GM19023 (cell line): Measurements from ENCODE around the gene DOCK4.
"Not testable (repeated sequence)": the region's sequence is repeated elsewhere in the genome, so short reads cannot be mapped to it uniquely, and the experiment has no call there.

Experiments
- ATAC-seq: cut with Tn5 transposase; IDR thresholded peaks from one replicate; pipeline ENCODE4 v1.9.1; 2021; ENCODE audit warnings: mild to moderate bottlenecking, moderate library complexity; ENCODE audit not compliant: unreplicated experiment

The DOCK4 gene

DNA sequence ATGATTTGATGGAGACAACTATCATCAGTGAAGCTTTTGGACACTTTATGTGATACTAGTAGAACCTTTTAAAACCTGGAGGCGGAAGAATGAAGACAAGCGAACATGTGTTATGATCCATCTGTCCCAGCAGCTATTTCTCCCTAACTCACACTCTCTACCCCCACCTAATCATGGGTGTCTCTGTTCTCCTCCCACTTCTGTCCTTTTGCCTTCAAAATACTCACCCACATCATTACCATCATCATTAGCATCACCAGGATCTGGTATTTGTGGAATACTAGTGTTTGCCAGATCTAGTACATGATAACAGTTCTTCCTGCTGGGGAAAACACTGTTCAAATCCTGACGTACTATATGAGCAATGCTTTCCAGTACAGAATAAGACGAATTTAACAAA, 287.7 kb downstream of the DOCK4 start:
- ATAC-seq, result no peak

DNA sequence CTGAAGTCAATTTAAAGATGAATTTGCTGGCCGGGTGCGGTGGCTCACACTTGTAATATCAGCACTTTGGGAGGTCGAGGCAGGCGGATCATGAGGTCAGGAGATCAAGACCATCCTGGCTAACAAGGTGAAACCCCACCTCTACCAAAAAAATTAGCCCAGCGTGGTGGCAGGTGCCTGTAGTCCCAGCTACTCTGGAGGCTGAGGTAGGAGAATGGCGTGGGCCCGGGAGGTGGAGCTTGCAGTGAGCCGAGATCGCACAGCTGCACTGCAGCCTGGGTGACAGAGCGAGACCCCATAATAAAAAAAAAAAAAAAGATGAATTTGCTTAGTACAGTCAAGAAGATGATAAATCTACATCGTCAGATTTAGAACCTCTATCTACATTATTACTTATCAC, 288.8 kb downstream of the DOCK4 start:
- ATAC-seq, result not testable (repeated sequence)

DNA sequence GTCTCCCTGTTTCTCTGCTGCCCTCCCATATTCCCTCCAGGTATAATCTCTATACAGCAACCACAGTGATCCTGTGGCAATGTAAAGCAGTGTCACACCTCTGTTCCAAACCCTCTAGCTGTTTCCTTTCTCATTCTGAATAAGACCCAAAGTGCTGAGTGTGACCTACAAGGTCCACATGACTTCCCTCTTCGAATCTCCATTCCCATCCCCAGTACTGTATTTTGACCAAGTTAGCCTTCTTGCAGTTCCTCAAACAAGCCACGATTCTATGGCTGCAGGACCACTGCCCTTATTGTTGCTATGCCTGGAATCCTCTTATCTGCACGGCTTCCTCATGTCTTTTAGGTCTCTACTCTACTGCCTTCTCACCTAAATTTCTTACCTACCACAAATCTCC, 291.9 kb downstream of the DOCK4 start:
- ATAC-seq, result no peak

DNA sequence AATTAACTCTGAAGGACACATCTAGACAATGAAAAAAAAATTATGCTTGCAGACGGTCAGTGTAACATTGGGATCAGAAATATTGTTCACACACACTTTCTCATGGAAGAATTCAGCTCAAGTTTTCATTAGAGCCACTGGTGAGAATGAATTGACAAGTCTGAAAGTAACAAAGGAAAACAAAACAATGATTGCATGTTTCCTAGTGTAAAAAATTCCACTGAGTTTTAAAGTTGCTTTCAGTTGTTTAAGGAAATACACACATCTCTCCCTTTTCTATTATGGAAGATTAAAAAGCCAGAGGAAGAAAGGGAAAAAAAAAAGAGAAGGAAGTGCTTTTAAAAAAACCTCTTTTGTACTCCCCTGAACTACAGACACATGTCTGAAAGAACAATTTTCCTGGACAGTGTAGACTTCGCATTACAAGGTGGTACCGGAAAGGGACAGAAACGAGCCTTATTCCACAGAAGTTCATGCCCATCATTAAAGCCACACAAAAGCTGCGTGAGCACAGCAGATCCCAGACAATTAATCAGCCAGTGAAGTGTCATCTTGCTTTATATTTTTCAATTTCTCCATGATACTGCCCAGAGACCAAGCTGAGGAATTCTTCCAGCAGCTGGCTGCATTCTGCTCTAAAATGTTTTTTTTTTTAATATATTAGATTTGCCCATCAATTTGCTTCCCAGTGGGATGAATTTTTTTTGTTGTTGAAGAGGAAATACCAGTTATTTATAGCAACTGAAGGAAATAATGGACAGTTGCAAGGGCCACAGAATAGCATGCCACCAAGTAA, 294.8 kb downstream of the DOCK4 start:
- ATAC-seq, result no peak

DNA sequence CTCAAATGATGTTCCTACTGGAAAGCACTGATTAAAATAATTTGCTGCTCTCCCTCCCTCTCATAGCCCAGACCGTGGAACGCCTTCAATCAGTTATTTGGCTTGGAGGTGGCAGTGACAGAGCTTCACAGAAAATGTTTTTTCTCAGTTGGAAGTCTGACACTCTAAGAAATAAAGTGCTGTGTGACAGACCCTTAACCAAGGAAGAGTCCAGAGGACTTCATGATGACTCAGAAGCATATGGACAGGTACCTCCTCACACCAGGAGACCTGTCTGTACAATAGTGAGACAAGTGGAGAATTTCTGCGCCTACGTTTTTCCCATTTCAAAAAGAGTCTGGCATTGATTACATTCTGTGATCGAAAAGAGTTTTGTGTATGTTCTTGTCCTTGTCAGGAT, 295.5 kb downstream of the DOCK4 start:
- no peak for ATAC-seq

DNA sequence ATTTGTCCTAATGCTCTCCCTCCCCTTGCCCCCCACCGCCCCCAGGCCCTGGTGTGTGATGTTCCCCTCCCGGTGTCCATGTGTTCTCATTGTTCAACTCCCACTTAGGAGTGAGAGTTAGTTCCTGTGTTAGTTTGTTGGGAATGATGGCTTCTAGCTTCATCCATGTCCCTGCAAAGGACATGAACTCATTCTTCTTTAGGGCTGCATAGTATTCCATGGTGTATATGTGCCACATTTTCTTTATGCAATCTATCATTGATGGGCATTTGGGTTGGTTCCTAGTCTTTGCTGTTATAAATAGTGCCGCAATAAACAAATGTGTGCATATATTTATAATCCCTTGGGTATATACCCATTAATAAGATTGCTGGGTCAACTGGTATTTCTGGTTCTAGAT, 297.5 kb downstream of the DOCK4 start:
- not testable (repeated sequence) for ATAC-seq

DNA sequence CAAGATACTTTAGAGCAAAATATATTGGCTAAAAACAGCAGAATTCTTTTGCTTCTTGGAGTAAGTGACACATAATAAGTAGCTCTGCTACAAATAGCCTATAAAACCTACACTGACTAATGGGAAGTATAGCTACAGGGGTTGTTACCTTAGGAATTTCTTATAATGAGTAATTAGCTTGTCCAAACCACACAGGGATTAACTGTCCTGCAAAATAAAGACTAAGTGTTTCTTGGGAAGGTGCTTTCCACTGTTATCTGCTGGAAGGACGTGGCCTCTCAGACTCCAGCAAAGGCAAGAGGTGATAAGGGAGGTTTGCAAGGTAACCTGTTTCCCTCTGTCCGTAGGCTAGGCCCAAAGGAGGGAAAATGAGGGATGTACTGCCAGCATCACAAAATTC, 302.4 kb downstream of the DOCK4 start:
- ATAC-seq, result no peak

DNA sequence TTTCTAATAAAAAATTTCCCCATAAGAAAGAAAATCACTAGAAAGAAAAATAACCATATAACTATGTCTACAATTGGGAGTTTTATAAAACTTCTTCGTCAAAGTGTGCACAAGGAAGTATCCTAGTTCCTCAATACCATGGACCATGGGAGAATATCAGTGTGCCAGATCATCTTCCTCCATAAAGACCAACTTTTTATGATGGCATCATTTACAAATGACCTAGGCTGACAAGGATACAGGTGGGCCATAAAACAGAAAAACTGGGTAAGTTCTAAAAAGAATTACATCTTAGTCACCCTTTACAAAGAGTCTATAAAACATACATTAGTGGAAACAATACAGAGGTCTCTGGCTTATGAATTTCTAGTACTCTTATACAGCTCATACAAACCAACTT, 303.2 kb downstream of the DOCK4 start:
- no peak for ATAC-seq

DNA sequence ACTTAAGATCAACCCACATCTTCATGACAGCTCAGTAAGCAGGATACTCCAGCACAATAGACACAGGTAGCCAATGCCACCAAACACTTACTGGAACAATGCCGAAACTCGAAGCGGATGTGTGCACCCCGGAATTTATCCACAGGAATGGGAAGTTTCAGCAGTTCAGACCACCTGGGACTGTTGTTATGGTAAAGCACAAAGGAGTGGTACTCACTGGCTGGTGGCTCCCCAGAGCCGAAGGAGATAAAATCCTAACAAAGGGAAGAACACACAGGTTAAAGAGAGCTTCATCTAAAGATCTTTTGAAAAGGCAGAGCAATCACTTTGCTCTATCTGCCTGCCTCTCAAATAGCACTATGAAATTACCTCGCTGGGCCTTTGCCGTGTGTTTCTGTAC, 305.9 kb downstream of the DOCK4 start:
- no peak for ATAC-seq

DNA sequence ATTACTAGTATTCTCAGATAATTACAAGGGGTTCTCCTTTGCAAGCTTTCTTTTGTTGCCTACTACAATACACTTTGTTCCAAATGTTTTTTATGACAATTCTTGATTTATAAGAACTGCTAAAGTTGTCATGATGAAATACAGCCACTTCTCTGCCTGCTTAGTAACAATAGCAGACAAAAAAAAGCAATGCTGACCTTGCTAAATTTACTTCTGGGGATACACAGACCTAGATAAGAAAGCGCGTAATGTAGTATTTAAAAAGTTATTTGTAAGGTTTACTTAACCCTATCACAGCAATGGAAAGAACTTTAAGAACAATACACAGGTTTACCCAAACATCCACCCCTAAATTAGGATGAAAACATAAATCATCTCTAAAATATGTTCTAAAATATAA, 311.1 kb downstream of the DOCK4 start:
- ATAC-seq, result no peak

DNA sequence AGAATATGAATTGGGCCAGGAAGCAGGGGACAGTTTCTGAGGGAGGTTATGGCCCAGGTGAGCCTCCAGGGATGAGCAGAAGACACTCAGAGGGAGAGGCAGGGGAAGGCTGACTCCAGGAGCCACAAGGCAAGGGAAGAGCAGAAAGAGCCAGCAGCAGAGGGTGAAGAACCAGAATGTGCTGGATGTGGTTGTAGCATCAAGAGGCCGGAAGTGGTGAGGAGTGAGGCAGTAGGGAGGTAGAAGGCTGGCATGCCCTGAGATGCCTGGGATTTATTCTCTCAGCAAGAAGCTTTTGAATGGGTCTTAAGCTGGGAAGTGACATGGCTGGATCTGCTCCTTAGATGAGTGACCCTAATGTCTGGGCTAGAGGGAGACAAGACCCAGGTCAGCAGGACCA, 311.7 kb downstream of the DOCK4 start:
- ATAC-seq, result no peak

DNA sequence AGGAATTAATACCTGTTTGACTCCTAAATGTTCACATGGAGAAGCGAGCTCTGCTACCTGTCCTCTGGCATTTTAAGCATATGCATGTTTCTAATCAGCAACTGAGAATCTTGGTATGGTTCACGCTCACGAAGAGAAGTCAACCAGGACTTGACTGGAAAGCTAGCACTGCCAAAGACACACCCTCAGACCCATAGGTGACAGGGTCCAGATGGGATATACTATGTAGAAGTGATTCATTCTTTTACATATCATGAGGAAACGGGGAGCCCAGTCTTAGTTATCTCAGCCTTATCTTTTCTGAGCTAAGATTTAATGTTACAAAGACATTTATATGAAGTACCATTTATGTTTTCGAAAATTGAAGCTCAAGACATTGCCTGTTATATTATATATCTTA, 313.0 kb downstream of the DOCK4 start:
- ATAC-seq, result no peak

DNA sequence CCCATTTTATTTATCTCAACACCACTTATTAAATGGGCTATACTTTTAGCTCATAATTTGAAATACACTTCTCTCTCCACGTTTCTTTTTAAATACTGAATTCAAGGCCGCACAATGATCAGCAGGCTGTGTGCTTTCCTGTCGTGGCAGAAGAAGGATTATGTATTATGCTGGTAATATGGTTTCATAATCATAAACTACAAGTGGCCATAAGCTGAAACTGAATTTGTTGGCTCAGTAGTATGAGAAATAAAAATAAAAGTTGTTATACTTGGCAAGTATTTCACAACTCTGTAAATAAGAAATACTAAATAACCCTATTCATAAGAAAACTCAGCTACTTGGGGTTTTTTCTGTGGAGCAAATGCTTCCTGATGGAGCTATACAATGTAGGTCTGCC, 313.6 kb downstream of the DOCK4 start:
- no peak for ATAC-seq

DNA sequence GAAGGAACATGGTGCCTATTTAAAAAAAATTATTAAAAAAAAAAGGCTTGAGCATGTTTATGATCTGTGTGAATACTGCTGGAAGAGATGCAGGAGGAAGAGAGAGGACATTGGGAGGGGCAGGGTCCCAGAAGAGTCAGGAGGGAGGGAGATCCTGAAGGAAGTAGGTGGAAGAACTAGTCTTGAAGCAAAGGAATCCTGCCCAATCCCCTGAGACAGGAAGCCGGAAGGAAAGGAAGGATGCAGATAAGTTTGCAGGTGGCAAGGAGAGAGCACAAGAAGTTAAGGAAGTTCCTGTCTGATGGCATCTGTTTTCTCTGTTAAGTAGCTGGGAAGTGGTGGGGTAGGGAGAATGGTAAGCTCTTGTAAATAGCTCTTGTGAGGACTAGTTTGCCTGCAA, 318.5 kb downstream of the DOCK4 start:
- ATAC-seq, result no peak

DNA sequence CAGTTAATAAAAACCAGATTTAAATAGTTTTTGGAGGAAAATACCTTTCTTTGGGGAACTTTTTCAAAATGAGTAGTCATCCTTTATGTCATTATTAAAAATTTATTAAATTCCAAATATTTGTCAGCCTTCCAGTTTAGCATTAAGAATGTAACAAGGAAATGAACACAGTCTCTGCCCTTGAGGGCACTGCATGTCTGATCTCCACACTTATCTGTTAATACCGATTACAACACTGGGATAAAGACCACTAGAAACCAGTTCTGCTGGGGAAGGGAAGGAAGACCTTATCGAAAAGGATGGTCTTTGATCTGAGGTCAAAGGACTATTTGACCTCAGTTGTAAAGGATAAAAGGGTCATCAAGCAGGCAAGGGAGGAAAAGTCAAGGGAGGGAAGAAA, 320.0 kb downstream of the DOCK4 start:
- no peak for ATAC-seq

DNA sequence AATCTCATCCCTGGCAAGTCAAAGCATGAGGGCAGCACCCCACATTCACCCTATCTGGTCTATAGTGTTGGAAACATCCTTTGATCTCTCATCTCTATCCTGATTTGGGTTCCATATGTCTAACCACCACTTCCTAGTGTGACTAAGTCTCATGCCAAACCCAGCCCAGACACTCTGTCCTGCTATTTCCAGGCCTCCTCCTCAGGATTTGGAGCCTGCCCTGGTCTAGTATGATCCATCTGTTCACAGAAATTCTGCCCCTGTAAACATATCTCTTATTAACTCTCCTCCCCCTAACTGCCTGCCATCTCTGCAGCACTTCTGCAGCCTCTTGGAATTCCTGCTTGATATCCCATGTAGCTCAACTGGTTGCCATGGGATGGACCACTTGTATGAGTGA, 323.0 kb downstream of the DOCK4 start:
- ATAC-seq, result no peak

DNA sequence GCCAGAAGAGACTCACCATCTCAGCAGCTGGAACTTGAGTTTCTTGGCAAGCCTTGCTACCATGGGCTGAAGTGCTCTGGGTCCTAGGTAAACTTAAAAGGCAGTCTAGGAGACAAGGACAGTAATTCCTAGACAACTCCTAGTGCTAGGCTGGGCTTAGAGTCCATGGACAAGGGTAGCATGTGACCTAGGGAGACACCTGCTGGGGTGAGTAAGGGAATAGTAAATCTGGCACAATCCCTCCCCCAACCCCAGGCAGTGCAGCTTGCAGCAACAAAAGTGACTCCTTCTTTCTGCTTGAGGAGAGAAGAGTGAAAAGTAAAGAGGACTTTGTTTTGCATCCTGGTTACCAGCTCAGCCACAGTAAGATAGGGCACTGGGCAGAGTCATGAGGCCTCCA, 327.4 kb downstream of the DOCK4 start:
- no peak for ATAC-seq

DNA sequence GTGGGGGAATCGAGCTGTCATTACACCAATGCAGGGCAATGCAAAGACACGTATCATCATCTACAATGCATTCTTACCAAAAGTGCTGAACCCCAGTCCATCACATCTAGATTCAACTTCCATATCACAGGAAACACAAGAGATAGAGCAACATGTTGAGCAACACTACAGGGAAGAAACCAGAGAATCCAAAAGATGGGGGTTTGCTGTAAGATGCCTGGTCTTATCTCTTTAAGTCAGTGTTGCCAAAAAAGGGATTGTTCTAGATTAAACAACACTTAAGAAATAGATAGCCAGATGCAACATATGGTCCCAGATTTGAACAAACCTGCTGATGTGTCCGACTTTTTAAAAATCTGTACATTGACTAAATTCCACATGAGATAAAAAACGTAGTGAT, 328.3 kb downstream of the DOCK4 start:
- ATAC-seq, result no peak

DNA sequence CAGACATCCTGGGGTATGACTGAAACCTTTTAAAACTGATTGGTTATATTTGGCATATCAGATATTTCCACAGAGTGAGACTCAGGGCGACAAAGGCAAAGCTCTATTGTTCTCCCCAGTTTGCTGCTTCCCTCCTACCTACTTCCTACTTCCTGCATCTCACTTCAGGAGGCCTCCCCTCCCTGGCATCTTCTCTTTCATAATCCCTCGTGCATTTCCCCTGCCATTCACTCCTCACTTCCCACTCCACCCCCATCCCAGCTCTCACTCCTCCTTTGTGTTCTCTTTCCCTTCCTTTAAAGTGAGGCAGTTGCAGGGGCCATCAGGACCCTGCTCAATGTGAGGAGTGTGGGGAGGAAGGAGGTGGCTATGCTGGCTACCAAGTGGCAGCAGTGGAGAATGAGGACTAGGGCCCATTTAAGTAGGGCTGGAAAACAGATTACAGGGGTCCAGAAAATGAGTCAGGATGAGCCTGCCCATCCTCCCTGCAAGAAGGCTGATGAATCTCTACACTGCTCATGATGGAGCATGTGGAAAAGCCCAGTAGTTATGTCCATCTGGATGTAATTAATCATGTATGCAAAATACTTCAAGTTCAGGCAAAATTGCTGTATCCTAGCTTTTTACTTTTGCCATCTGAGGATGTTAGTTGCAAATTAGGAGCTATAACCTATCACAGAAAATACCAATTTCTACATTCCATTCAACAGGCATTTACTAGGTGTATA, 332.1 kb downstream of the DOCK4 start:
- no peak for ATAC-seq

DNA sequence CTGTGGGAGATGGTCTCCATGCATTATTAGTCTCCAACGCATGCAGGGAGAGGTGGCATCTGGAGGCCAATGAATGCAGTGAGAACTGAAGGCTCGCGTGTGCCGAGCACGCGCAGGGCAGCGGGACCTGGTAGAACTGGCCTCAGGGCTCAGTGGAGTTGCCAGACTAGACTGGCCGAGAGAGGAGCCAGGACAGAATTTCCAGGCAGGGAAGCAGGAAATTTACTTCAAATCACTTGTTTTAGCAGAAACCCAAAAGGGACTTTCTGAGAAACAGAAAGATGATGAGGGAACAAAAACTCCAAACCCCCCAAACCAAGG, 332.9 kb downstream of the DOCK4 start:
- ATAC-seq, result no peak

DNA sequence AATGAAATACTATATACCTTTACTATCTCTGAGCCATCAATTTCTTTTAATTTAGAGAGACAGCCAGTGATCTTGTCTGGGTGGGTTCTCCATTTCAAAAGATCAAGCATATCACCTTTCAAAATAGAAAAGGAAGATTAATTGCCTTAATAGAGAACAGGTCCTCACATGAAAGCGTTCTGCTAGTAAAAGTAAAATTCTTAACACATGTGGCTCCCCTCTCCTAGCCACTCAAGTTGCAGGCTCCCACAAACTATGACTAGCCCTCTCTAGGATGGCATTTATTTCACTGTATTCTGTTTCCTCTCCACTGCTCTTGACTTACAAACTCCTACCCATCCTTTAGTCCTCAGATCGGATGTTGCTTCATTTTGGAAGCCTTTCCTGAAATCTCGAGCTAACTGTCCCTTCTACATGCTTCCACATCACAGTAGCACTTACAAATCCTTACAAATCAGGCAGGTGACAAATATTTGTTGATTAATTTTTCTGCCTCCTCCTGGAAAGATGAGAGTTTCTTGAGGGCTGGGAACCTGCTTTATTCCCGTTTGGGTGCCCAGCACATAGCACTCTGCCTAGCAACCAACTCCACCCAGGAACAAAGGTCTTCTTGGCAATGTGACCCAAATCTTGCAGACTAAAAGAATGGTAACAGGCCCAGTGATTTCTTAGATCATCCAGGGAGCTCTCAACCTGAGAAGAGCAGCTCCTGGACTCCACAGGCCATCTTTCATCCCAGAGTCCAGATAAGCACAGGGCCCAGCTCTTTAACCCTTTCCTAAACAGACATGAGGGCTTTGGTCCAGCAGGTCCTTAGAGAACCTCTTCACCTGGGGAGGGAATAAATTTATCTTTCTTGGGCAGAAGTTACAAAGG, 333.5 kb downstream of the DOCK4 start:
- ATAC-seq, result no peak

DNA sequence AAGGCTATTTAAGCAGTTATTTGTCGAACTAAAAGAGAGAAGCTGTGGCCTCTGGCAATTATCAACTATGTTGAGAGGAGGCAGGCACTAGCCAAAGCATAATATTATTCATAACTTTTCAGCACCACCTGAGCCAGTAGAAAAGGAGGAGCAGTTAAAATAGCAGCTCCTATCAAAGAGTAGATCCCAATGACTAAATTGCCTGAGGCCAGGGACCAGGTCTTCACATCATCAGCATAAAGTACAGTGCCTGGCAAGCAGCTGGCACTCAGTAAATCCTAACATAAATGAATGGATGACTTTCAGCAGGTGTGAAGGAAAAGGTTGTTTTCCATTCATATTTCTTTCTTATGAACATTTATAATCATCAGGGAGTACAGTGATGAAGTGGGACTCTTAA, 334.9 kb downstream of the DOCK4 start:
- no peak for ATAC-seq
